Measurements from ENCODE around the gene EFNB3.

GRCh38 chr17:7720125-7720524 is 15.1 kb downstream of the EFNB3 start:
- TF ChIP-seq CTCF (IDR thresholded peaks at IDR 0.05; ENCODE audit: insufficient read depth, low read length, poor library complexity, severe bottlenecking) = no peak
- TF ChIP-seq EZH2phosphoT487 (conservative IDR thresholded peaks at IDR 0.05; ENCODE audit: low read length) = no peak
